HEK293 (cell line): ENCODE data around the gene PRIMPOL.

Experiments
- CTCF ChIA-PET: fragments of 350-600 bp; formaldehyde crosslinking; extraction: SDS; loops from one replicate; lab custom pipeline; 2021; ENCODE audit warnings: antibody characterized with exemption; lab: Yijun Ruan, JAX
- POLR2A ChIA-PET: fragments of 300-600 bp; formaldehyde crosslinking; extraction: SDS; loops from one replicate; lab custom pipeline; 2020; ENCODE audit warnings: antibody characterized with exemption, inconsistent platforms; lab: Yijun Ruan, JAX
- H3K27ac ChIP-seq: fragments of 200-500 bp; sonication (Bioruptor generic); 2 replicates; pipeline ENCODE4 v1.5.1; 2014; ENCODE audit warnings: low read depth, low read length, control low read depth, inconsistent platforms; ENCODE audit errors: extremely low read depth
- H3K36me3 ChIP-seq, 2 experiments: fragments of 200-500 bp in 1 of 2; sonication (Bioruptor generic) in 1 of 2; 1 replicate in 1 of 2; 2 replicates in 1 of 2; pipeline ENCODE4 v1.5.1; 2014 to 2017; ENCODE audit warnings: inconsistent platforms in 2 of 2, low read length in 2 of 2; ENCODE audit not compliant: control insufficient read depth in 2 of 2, insufficient read depth in 1 of 2
- H3K4me1 ChIP-seq: fragments of 200-500 bp; sonication (Bioruptor generic); 2 replicates; pipeline ENCODE4 v1.5.1; 2014; ENCODE audit warnings: mild to moderate bottlenecking, low read length, inconsistent platforms; ENCODE audit not compliant: control insufficient read depth, insufficient read depth
- H3K4me3 ChIP-seq: 2 replicates; pipeline ENCODE4 v1.5.1; 2011; ENCODE audit warnings: low read depth, mild to moderate bottlenecking, control low read depth, low read length, moderate library complexity
- H3K9me3 ChIP-seq: fragments of 200-500 bp; sonication (Bioruptor generic); 2 replicates; pipeline ENCODE4 v1.5.1; 2014; ENCODE audit warnings: low read depth, low read length, inconsistent platforms; ENCODE audit not compliant: control insufficient read depth, insufficient read depth
- ZBTB7A ChIP-seq: fragments of 450-650 bp; formaldehyde crosslinking; IDR thresholded peaks from 2 replicates; pipeline ENCODE4 v1.5.1; 2016; ENCODE audit warnings: low read depth, missing biosample characterization, missing genetic modification characterization
- ZNF280C ChIP-seq: fragments of 450-650 bp; formaldehyde crosslinking; IDR thresholded peaks from 2 replicates; pipeline ENCODE4 v1.5.1; 2016; ENCODE audit warnings: missing biosample characterization, missing genetic modification characterization
- ZNF571 ChIP-seq: fragments of 450-650 bp; formaldehyde crosslinking; IDR thresholded peaks from 2 replicates; pipeline ENCODE4 v1.5.0; 2017; ENCODE audit warnings: missing biosample characterization, missing genetic modification characterization

Gene PRIMPOL

GRCh38 chr4:184744236-184744635, 94.7 kb downstream of the PRIMPOL start:
- H3K9me3 ChIP-seq: no peaks in the 10 kb centered on the region
- no peaks in the 10 kb centered on the region for H3K4me1 ChIP-seq
- CTCF ChIA-PET: interaction anchor here (0.7 kb wide), 1 partner anchor 239 kb away, joined by 3 read pairs; no protein-coding TSS in a partner anchor
- POLR2A ChIA-PET: no interaction called here
- H3K36me3 ChIP-seq: no peaks in the 10 kb centered on the region
- no peak overlapping the region for H3K27ac ChIP-seq
- H3K4me3 ChIP-seq: no peak overlapping the region
- TF ChIP-seq ZBTB7A (no peak), ZNF571 (no peak), ZNF280C (tag by site-specific recombination) (no peak)
